Skeletal muscle cell (primary cell): Measurements from ENCODE around the gene POU3F3.

ENCODE experiments used
- DNase-seq: peaks from one replicate; pipeline ENCODE4 v3.0.0-alpha.2; 2010; ENCODE audit warnings: low read depth
- H3K4me3 ChIP-seq: 2 replicates; pipeline ENCODE4 v1.5.1; 2011; ENCODE audit warnings: low read depth, mild to moderate bottlenecking, control low read depth, low read length, moderate library complexity

Gene POU3F3

GRCh38 chr2:104871649-104871971 is 17.7 kb downstream of the POU3F3 start:
- DNase-seq, result no peak
- H3K4me3 ChIP-seq, result no peak overlapping the region

GRCh38 chr2:104871972-104872865 is 18.3 kb downstream of the POU3F3 start:
- peak overlapping the region; percentile 58 for H3K4me3 ChIP-seq
- DNase-seq, result no peak

DNA sequence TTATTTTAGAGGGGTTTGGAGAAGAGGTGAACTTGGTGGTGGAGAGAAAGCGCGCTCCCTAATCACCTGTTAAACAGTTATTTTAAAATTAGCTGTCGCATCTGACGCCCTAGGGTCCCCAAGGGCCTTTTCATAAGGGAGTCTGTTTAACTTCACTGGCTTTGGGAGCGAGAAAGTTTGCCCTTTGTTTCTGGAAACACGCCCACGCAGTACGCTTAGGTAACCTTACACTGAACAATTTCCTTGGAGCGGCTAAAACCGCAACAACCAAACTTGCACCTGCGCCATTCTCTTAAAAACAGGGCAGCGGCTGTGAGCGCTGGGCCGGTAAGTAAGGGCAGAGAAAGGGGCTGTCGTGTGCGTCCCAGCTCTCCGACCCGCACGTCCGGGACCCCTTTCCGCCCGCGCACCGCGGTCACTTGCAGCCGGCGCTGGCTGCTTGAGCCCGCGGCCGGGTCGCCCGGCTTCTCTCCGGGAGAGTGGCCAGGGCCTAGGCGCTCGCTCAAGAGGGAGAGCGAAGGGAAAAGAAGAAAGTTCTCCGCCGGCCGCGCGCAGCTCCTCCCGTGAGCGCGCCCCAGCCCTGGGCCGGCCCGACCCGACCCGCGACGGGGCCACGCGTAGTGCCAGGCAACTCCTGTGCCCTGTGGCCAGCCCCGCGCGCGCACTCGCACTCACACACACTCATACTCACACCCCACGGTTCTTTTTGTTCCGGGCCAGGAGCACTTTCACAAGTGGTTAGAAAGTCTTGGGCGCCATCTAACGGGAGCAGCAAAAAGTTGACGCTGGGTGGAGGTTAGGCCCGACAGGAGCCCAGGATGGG is 19.2 kb downstream of the POU3F3 start:
- H3K4me3 ChIP-seq, result peak overlapping the region; percentile 58
- peak; percentile 22 for DNase-seq

- peak overlapping the region; percentile 58 for H3K4me3 ChIP-seq
- DNase-seq, result no peak
These were observed 19.8 kb downstream of the POU3F3 start for GRCh38 chr2:104873689-104874054.

GRCh38 chr2:104874230-104874629 is 20.3 kb downstream of the POU3F3 start:
- H3K4me3 ChIP-seq, result no peak overlapping the region
- DNase-seq, result no peak

- no peak for DNase-seq
- no peak overlapping the region for H3K4me3 ChIP-seq
These were observed 21.3 kb downstream of the POU3F3 start for GRCh38 chr2:104875262-104875661.

DNA sequence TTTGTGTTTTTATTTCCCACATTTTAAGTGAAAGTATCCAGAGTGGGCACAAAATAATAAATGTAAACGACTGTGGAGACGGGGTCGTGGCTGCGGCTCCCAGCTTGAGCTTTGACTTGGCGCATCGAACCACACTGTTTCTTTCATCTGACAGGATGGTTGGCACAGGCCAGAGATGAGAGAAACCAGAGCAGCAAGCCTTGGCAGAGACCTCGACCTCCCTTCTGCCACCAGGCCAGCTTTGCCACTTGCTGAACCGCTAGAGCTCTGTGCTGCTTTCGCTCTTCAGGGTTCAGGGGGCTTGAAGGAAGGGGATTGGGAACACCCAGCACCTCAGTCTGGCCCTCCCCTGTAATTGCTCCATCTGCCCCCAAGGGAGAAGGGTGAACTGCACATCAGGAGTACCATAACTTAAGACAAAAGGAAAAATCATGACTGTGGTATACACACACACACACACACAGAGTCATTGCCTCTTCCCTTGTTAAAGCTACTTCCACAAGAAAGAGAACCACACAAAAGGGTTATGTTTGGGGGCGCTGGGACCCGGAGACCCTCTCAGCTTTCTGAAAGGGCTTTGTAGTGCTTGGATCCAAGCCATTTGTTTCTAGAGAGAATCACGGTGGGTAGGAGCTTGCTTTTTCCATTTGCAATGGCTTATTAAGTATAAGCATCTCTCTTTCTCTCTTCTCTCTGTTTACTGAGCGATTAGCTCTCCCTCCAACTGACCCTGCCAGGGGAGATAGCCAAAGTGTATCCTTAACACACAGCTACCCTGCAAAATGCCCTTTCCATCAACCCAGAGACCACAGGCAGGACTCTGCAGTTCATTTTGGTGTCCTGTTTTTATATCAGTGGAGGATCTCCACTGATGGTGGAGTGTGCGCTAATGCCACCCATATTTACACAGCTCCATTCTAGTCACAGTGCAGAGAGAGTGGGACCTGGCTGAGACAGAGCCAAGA is 23.0 kb downstream of the POU3F3 start:
- no peak overlapping the region for H3K4me3 ChIP-seq
- no peak for DNase-seq

DNA sequence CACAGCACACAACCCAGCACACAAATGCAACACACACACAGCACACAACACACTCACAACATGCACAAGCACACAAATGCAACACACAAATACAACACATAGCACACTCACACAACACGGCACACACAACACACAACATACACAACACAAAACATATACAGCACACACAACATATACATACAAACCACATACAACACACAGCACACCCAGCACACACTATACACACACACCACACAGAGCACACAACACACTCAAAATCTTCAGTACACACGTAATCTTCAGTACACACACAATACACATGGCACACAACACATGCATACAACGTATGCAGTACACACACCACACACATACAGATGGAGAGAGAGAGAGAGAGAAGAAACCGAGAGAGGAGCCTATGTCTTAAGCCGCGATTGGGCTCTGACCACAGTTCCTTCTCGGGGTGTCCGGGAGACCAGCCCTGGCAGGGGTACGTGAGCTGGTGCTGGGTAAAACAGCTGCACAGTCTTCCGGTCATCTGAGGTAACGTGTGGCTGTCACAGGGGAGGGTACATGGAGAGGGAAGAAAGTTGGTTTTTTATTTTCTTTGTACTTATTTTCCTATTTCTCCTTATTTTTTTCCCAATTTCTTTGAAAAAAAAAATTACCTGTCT is 25.1 kb downstream of the POU3F3 start:
- H3K4me3 ChIP-seq, result no peak overlapping the region
- no peak for DNase-seq

DNA sequence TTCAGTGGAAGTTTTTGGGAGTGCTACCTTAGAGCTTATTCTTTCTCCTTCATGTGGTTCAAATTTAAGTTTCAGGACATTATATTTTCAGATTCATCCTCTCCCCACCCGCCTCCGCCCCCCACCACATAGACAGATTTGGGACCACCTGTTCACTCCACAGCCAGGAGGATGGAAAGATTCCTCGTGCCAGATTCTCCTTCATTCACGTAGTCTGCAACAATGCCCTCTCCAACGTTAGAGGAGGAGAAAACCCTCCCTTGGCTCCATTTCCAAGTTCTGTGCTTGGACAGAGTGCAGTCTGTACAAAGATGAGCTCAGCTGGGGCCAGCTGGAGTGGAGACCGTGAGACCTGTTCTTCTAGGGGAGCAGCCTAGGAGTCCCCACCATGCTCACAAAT is 26.2 kb downstream of the POU3F3 start:
- H3K4me3 ChIP-seq, result no peak overlapping the region
- no peak for DNase-seq

DNA sequence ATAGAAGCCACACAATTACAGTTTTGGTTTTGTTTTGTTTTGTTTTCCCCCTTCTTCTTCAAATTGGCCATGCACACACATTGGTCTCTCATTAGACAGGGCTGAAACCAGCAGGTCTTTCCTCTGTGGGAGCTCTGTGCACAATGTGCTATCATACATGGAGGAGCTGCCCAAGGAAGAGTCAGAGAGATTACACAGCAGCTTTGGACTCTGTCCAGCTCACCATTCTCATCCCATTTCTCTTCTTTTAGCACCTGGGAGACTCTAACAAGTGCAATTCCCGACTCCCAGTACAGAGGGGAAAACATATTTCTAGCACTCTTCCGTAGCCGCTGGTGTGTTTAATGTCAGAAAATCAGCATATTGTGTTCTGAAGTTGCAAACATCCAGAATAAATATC is 29.4 kb downstream of the POU3F3 start:
- DNase-seq, result no peak
- H3K4me3 ChIP-seq, result no peak overlapping the region

GRCh38 chr2:104885119-104885782 is 31.3 kb downstream of the POU3F3 start:
- no peak for DNase-seq
- H3K4me3 ChIP-seq, result no peak overlapping the region

DNA sequence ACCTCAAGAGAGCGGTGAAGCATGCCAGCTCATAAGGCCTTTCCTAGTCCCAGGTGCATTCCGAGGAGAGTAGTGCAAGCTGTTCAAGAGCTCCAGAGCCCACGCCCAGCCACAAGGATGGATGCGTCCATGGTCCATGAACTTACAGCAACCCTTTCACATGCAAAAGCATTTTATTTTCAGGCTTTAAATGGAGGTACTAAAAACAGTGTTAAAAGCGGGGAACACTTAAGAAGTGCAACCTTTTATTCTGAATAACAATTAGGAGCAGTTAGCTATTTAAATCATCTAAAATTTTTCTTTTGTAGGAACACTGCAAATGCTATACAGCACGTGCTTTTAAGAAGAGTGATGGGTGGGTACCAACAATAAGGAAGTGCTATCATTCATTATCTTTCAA is 33.8 kb downstream of the POU3F3 start:
- no peak overlapping the region for H3K4me3 ChIP-seq
- no peak for DNase-seq

DNA sequence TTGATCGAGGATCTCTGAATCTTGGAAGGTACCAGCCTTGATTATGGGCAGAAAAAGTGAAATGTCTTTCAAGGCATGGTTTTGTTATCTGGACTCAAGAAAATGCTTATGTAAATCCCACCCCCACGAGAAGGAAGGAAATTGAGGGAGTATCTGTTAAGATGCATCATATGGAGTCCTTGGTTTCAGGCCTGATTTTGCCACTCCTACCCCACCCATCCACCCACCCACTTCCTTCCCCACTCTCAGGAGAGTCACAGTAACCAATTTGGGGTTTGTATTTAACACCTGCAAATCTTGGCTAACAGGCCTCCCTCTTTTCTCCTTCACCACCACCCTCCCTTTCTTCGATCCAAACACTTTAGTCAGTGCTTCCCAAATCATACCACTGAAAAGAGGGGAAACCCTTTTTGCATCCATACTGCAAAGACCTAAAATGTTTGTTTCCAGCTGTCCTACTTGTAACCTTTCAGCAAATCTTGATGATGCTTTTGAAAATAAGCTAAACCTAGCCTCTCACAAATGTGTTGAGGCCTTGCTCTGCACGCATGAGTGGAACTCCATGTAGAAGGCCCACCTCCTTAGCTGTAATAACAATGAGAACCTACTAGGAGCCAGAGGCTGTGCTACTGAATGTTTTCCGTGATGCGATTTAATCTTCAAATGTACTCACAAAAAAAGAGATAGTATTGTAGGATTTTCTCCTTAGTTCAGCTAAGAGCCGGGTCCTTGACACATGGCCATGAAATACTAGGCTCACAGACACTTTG is 34.8 kb downstream of the POU3F3 start:
- DNase-seq, result no peak
- H3K4me3 ChIP-seq, result no peak overlapping the region

GRCh38 chr2:104889291-104889959 is 35.5 kb downstream of the POU3F3 start:
- no peak for DNase-seq
- H3K4me3 ChIP-seq, result no peak overlapping the region

GRCh38 chr2:104889960-104890684 is 36.2 kb downstream of the POU3F3 start:
- no peak for DNase-seq

DNA sequence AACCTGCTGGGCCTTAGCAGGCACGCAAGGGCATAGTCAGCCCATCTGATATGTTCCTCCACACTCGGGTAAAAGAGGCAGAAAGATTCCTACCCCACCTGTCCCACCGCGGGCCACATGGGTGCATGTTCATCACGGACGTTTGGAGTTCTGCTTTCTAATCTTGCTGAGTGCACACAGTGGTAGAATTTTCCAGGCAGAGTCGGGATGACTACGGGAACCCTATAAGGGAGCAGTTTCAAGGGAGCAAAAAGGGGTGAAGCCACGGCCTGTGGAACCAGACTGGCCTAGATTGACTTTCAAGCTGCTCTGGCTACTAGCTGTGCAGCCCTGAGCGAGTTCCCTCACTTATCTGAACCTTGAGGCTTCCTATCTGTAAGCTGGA is 36.8 kb downstream of the POU3F3 start:
- no peak overlapping the region for H3K4me3 ChIP-seq
- DNase-seq, result no peak

More at GRCh38 chr2:104889960-104890684, 36.2 kb downstream of the POU3F3 start:
- H3K4me3 ChIP-seq, result no peak overlapping the region

DNA sequence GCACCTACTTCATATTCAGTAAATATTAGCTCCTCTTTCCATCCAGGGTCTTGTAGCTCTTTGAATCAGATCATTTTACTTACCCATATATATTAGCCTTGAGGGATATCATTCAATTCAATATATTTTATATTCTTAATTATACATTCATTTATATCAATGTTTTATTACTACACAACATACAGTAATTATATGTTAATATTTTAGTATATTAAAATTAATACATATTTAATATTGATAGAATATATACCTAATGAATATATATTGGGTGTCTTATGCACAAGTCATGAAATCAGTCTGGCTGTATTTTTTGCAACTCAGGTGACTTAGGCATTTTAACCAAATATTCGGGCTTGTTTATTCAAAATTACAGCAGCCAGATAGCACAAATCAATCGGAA is 37.2 kb downstream of the POU3F3 start:
- H3K4me3 ChIP-seq, result no peak overlapping the region
- DNase-seq, result no peak
